SK-N-SH treated with all-trans-retinoic acid at 6 μM for 48 hours (cell line): ENCODE data around the gene ODR4.

Source experiments
- BACH2 ChIP-seq: fragments of 250-450 bp; sonication (Bioruptor Pico); IDR thresholded peaks from 2 replicates; pipeline ENCODE4 v1.9.0; 2021; ENCODE audit warnings: mild to moderate bottlenecking, borderline replicate concordance
- GLIS3 ChIP-seq: fragments of 250-450 bp; sonication (Bioruptor Pico); IDR thresholded peaks from 2 replicates; pipeline ENCODE4 v1.5.0; 2020; ENCODE audit warnings: mild to moderate bottlenecking, moderate library complexity
- SNAI2 ChIP-seq: fragments of 250-450 bp; sonication (Bioruptor Pico); IDR thresholded peaks from 2 replicates; pipeline ENCODE4 v1.5.0; 2020; ENCODE audit warnings: mild to moderate bottlenecking, moderate library complexity
- TOX ChIP-seq: fragments of 250-450 bp; sonication (Bioruptor Pico); IDR thresholded peaks from 2 replicates; pipeline ENCODE4 v1.8.0; 2021; ENCODE audit warnings: mild to moderate bottlenecking, moderate library complexity, borderline replicate concordance
- ZC3H10 ChIP-seq: fragments of 250-450 bp; sonication (Bioruptor Pico); IDR thresholded peaks from 2 replicates; pipeline ENCODE4 v1.5.1; 2021; ENCODE audit warnings: mild to moderate bottlenecking, moderate library complexity
- ZFP30 ChIP-seq: fragments of 450-650 bp; formaldehyde crosslinking; IDR thresholded peaks from 2 replicates; pipeline ENCODE4 v1.5.0; 2022; ENCODE audit warnings: mild to moderate bottlenecking, moderate library complexity
- ZNF70 ChIP-seq: fragments of 450-650 bp; formaldehyde crosslinking; IDR thresholded peaks from 2 replicates; pipeline ENCODE4 v1.5.0; 2020; ENCODE audit warnings: mild to moderate bottlenecking, moderate library complexity
- TF ChIP-seq, protein P1 (sequence below): fragments of 250-450 bp; sonication (Bioruptor Pico); IDR thresholded peaks from 2 replicates; pipeline ENCODE4 v1.8.0; 2021; ENCODE audit warnings: low read depth, mild to moderate bottlenecking, moderate library complexity, borderline replicate concordance
- TF ChIP-seq, protein P2 (sequence below): fragments of 250-450 bp; sonication (Bioruptor Pico); IDR thresholded peaks from 2 replicates; pipeline ENCODE4 v1.5.1; 2020; ENCODE audit warnings: low read depth, mild to moderate bottlenecking, moderate library complexity

DNA sequence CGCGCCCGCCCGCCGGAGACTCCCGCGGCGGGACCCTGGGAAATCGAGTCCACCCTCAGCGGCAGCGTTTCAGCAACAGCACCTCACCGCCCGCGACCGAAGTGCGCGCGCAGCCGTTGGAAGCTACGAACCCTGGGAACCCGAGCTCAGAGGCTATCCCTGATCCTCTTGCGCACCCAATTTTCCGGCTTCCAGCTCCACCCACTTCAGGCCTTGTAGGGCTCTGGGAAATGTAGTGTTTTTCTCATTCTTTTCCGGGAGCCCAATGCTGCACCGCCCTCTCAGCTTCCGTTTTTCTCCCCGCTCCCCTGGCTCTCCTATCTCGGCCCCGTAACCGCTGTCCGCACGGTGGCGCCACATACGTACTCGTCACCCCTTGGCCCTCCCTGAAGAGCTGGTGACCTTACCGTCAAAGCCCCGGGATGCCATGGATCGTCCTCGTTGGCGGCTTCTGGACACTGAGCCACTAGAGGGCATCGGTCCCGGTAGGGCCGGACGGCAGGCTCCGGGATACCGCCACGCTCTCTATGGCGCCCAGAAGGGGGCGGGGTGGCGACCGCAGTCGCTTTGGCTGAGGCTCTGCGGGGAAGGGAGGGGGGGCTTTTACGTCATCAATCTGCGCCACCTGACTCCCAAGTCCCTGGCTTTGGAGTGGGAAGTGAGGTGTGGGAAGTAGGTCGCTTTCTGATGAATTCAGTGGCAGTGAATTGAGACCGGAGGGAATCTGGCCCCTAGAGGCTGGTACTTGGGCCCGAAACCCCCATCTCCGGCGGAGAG lies at the start of gene ODR4, which contains the start of gene TPR:
- TF ChIP-seq BACH2 (CRISPR knock-in tag) (no peak), ZC3H10 (CRISPR knock-in tag) (no peak), SNAI2 (CRISPR knock-in tag) (no peak), TOX (CRISPR knock-in tag) (no peak), ZNF70 (CRISPR knock-in tag) (no peak), GLIS3 (CRISPR knock-in tag) (no peak), ZFP30 (CRISPR knock-in tag) (no peak)
- TF ChIP-seq, protein P1, sequence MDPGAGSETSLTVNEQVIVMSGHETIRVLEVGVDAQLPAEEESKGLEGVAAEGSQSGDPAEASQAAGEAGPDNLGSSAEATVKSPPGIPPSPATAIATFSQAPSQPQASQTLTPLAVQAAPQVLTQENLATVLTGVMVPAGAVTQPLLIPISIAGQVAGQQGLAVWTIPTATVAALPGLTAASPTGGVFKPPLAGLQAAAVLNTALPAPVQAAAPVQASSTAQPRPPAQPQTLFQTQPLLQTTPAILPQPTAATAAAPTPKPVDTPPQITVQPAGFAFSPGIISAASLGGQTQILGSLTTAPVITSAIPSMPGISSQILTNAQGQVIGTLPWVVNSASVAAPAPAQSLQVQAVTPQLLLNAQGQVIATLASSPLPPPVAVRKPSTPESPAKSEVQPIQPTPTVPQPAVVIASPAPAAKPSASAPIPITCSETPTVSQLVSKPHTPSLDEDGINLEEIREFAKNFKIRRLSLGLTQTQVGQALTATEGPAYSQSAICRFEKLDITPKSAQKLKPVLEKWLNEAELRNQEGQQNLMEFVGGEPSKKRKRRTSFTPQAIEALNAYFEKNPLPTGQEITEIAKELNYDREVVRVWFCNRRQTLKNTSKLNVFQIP (CRISPR knock-in tag): peak; percentile 87; the same call in 1 of the 2 replicates
- TF ChIP-seq, protein P2, sequence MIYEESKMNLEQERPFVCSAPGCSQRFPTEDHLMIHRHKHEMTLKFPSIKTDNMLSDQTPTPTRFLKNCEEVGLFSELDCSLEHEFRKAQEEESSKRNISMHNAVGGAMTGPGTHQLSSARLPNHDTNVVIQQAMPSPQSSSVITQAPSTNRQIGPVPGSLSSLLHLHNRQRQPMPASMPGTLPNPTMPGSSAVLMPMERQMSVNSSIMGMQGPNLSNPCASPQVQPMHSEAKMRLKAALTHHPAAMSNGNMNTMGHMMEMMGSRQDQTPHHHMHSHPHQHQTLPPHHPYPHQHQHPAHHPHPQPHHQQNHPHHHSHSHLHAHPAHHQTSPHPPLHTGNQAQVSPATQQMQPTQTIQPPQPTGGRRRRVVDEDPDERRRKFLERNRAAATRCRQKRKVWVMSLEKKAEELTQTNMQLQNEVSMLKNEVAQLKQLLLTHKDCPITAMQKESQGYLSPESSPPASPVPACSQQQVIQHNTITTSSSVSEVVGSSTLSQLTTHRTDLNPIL: no peak
